HEK293T (cell line): ENCODE results near the gene SIAH1.

Experiments used
- ARNT ChIP-seq: fragments of 450-650 bp; IDR thresholded peaks from 2 replicates; pipeline ENCODE4 v1.6.1; 2017; ENCODE audit warnings: mild to moderate bottlenecking
- BHLHE40 ChIP-seq: fragments of 450-650 bp; IDR thresholded peaks from 2 replicates; pipeline ENCODE4 v1.6.1; 2016; ENCODE audit warnings: mild to moderate bottlenecking, moderate library complexity, borderline replicate concordance
- CTBP1 ChIP-seq: fragments of 450-650 bp; IDR thresholded peaks from 2 replicates; pipeline ENCODE4 v1.6.1; 2016; ENCODE audit warnings: borderline replicate concordance
- ELF4 ChIP-seq: fragments of 450-650 bp; IDR thresholded peaks from 2 replicates; pipeline ENCODE4 v1.6.1; 2017; ENCODE audit warnings: antibody characterized with exemption
- FOXA1 ChIP-seq: fragments of 450-650 bp; IDR thresholded peaks from 2 replicates; pipeline ENCODE4 v1.6.1; 2016; ENCODE audit warnings: mild to moderate bottlenecking
- FOXK2 ChIP-seq: fragments of 450-650 bp; IDR thresholded peaks from 2 replicates; pipeline ENCODE4 v1.6.1; 2016; ENCODE audit warnings: mild to moderate bottlenecking
- FOXM1 ChIP-seq: fragments of 450-650 bp; IDR thresholded peaks from 2 replicates; pipeline ENCODE4 v1.6.1; 2017; ENCODE audit warnings: mild to moderate bottlenecking, borderline replicate concordance
- LEF1 ChIP-seq: fragments of 450-650 bp; IDR thresholded peaks from 2 replicates; pipeline ENCODE4 v1.6.1; 2017; ENCODE audit warnings: mild to moderate bottlenecking, borderline replicate concordance
- NFRKB ChIP-seq: fragments of 450-650 bp; IDR thresholded peaks from 2 replicates; pipeline ENCODE4 v1.6.1; 2016; ENCODE audit warnings: mild to moderate bottlenecking, moderate library complexity
- SP1 ChIP-seq: fragments of 450-650 bp; IDR thresholded peaks from 2 replicates; pipeline ENCODE4 v1.6.1; 2017
- SUZ12 ChIP-seq: fragments of 450-650 bp; IDR thresholded peaks from 2 replicates; pipeline ENCODE4 v1.6.1; 2016; ENCODE audit warnings: mild to moderate bottlenecking
- TARDBP ChIP-seq: fragments of 450-650 bp; IDR thresholded peaks from 2 replicates; pipeline ENCODE4 v1.6.1; 2016
- ZNF384 ChIP-seq: fragments of 450-650 bp; IDR thresholded peaks from 2 replicates; pipeline ENCODE4 v1.6.1; 2016
- TF ChIP-seq, protein P1 (sequence below): fragments of 450-650 bp; IDR thresholded peaks from 2 replicates; pipeline ENCODE4 v1.6.1; 2016

DNA sequence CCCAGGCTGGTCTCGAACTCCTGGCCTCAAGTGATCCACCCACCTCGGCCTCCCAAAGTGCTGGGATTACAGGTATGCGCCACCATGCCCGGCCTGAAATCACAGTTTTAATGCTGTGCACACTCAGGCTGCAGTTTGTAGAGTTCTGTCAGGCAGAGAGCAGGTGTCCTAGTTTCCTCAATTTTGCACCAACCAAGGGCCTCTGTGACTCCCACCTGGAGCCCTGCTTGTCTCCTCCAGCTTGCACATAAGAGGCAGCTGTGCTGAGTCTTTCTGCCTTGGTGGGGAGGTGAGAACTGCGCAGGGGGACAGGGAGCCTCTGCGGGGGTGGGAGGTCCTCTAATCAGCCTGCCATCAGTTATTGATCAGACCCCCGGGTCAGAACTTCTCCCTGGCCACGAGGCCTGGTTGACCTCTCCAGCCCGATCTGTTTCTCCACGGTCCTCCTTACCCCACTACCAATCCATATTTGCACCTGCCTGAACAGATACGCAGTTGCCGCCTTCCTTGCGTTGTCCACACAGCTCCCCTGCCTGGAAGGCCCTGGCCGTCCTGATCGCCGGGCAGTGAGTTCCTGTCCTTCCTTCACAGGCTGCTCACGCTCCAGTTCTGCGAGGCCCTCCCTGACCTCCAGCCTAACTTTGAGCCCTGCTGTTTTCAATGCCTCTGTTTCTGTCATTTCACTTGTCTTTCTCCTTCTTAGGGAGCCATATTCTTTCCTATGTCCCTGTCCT lies 48.1 kb upstream of the SIAH1 start:
- TF ChIP-seq FOXA1 (no peak), TARDBP (no peak), SP1 (no peak), FOXM1 (no peak), FOXK2 (no peak), NFRKB (no peak), SUZ12 (no peak), CTBP1 (no peak), BHLHE40 (no peak), ARNT (no peak), ELF4 (no peak), ZNF384 (no peak), LEF1 (no peak)
- TF ChIP-seq, protein P1, sequence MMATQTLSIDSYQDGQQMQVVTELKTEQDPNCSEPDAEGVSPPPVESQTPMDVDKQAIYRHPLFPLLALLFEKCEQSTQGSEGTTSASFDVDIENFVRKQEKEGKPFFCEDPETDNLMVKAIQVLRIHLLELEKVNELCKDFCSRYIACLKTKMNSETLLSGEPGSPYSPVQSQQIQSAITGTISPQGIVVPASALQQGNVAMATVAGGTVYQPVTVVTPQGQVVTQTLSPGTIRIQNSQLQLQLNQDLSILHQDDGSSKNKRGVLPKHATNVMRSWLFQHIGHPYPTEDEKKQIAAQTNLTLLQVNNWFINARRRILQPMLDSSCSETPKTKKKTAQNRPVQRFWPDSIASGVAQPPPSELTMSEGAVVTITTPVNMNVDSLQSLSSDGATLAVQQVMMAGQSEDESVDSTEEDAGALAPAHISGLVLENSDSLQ: no peak
